H1 (cell line): ENCODE results near the gene PKDREJ.

Experiments
- CBX5 ChIP-seq: fragments of 300-800, 300-1000 bp; sonication (generic); IDR thresholded peaks from 2 replicates; pipeline ENCODE4 v1.7.1; 2016; ENCODE audit warnings: antibody characterized with exemption, low read length, low read depth
- CTCF ChIP-seq, 3 experiments: IDR thresholded peaks; 1 replicate in 2 of 3; 2 replicates in 1 of 3; pipeline versions ENCODE4 v1.5.1 to v1.6.1; 2011; ENCODE audit warnings: low read length in 3 of 3, mild to moderate bottlenecking in 3 of 3, inconsistent platforms in 2 of 3, low read depth in 1 of 3, moderate library complexity in 1 of 3; ENCODE audit not compliant: insufficient read depth in 1 of 3; ENCODE audit errors: control extremely low read depth in 1 of 3
- EZH2 ChIP-seq: fragments of 200-600 bp; sonication (generic); IDR thresholded peaks from 2 replicates; pipeline ENCODE4 v1.7.1; 2012; ENCODE audit warnings: low read depth, mild to moderate bottlenecking, moderate library complexity, low read length, inconsistent platforms; ENCODE audit not compliant: severe bottlenecking
- POLR2A ChIP-seq, 2 experiments: IDR thresholded peaks; 1 replicate in 1 of 2; 2 replicates in 1 of 2; pipeline ENCODE4 v1.6.1; 2011; ENCODE audit warnings: low read depth in 2 of 2, low read length in 2 of 2, mild to moderate bottlenecking in 2 of 2; ENCODE audit errors: control extremely low read depth in 1 of 2
- RNF2 ChIP-seq: fragments of 200-900, 300-1000 bp; sonication (generic); IDR thresholded peaks from 2 replicates; pipeline ENCODE4 v1.7.1; 2016; ENCODE audit warnings: borderline replicate concordance, low read depth, mild to moderate bottlenecking, antibody characterized with exemption, low read length; ENCODE audit not compliant: poor library complexity, severe bottlenecking; ENCODE audit errors: missing control alignments

GRCh38 chr22:46292732-46293131 is 29.6 kb upstream of the PKDREJ start:
- TF ChIP-seq CBX5 (no peak), CTCF (IDR thresholded peaks at IDR 0.05; ENCODE audit: control extremely low read depth in 1 of 3, insufficient read depth in 1 of 3, low read depth in 1 of 3, low read length in 3 of 3) (no peak), RNF2 (no peak), POLR2A (IDR thresholded peaks at IDR 0.05; ENCODE audit: control extremely low read depth in 1 of 2, low read depth in 2 of 2, low read length in 2 of 2) (no peak), EZH2 (no peak)
